ENCODE measurements around the gene CFAP73. TPM values are rescaled to one million over a fixed set of nuclear protein-coding genes. Genes with fewer than 3 reads are reported as not detected.

Gene CFAP73
- total RNA-seq (2021; fragmentation: NEBNext Ultra II Directional; extraction: Animal tissue kit (Norgen Biotek cat#: 25700)) = 0.56 TPM in 1 of 2 replicates, not detected in the other
- 0.45 and 0.80 TPM in 2 replicates for polyA plus RNA-seq (2011; rRNA removed)
- 0.92 TPM for polyA plus RNA-seq (2011; cell fraction: cytosol; rRNA removed)
- polyA plus RNA-seq (2011; cell fraction: nucleus; rRNA removed) = 1.3 TPM
- 0.27 to 0.42 TPM (median 0.36 TPM) in 4 replicates for polyA plus RNA-seq (2012, experiment 1 of 2)
- polyA plus RNA-seq (2012, experiment 2 of 2) = 0.22 TPM
- polyA plus RNA-seq (2013, experiment 1 of 2) = 0.14 TPM
- polyA plus RNA-seq (2013, experiment 2 of 2) = 0.26 TPM
- not detected in 2 replicates for polyA minus RNA-seq (2011; rRNA and poly(A)+ RNA removed)
- polyA minus RNA-seq (2011; cell fraction: cytosol; rRNA and poly(A)+ RNA removed) = not detected
- 0.90 TPM for polyA minus RNA-seq (2011; cell fraction: nucleus; rRNA and poly(A)+ RNA removed)
- long read RNA-seq, experiment 1 = 0 reads
- long read RNA-seq, experiment 2 = 0 reads

- Histone ChIP-seq H4K91ac (replicated peaks; ENCODE audit: insufficient read length, low read length) (peak within 1 kb of the TSS; percentile 26), H3K9me3 (ENCODE audit: insufficient read depth in 2 of 2, low read depth in 1 of 2, low read length in 1 of 2) (no peaks in the 10 kb centered on the region), H3K79me2 (ENCODE audit: control insufficient read depth in 1 of 2, insufficient read depth in 2 of 2, low read length in 2 of 2) (no peaks in the 10 kb centered on the region), H3K23me2 (ENCODE audit: low read depth, low read length) (peaks cover 10% of the 10 kb centered on the region; the same call in 1 of the 2 replicates), H2BK5ac (ENCODE audit: low read depth, low read length) (peak within 1 kb of the TSS; percentile 35), H3K23ac (ENCODE audit: insufficient read length) (no peak within 1 kb of the TSS), H2BK20ac (ENCODE audit: low read length) (peak within 1 kb of the TSS; percentile 48; the same call in 1 of the 2 replicates), H3K18ac (ENCODE audit: extremely low read depth, low read length) (no peak within 1 kb of the TSS; the same call in 1 of the 2 replicates), H2BK120ac (replicated peaks; ENCODE audit: low read depth, low read length) (no peak within 1 kb of the TSS), H2BK15ac (ENCODE audit: low read length) (peak within 1 kb of the TSS; percentile 97; the same call in 1 of the 2 replicates), H3K4me2 (ENCODE audit: insufficient read depth in 1 of 2, low read depth in 2 of 2, low read length in 2 of 2) (peak within 1 kb of the TSS; percentile 57 to 59), H4K20me1 (replicated peaks in 1 of 2; ENCODE audit: control insufficient read depth in 1 of 2, insufficient read depth in 2 of 2, low read length in 2 of 2) (no peaks in the 10 kb centered on the region), H4K8ac (ENCODE audit: extremely low read depth, insufficient read depth, low read length) (0 out of 2 replicates have a peak within 1 kb of the TSS, but pooled peaks have one; percentile 31), H3K27ac (ENCODE audit: low read depth, low read length) (no peak within 1 kb of the TSS), H3K14ac (ENCODE audit: insufficient read length) (no peak within 1 kb of the TSS), H3K4ac (replicated peaks; ENCODE audit: insufficient read length, low read depth, low read length) (no peak within 1 kb of the TSS), H3K36me3 (ENCODE audit: control insufficient read depth in 2 of 4, insufficient read depth in 4 of 4, low read length in 3 of 4) (no peaks in the 10 kb centered on the region), H3K9ac (replicated peaks in 1 of 4; ENCODE audit: extremely low read depth in 1 of 4, low read depth in 3 of 4, low read length in 3 of 4) (no peak within 1 kb of the TSS; a peak in 1 of 7 replicates), H3K27me3 (replicated peaks in 1 of 4; ENCODE audit: control insufficient read depth in 3 of 4, extremely low read depth in 1 of 4, insufficient read depth in 3 of 4, low read length in 3 of 4) (peaks cover 1 to 30% (median 24%) of the 10 kb centered on the region in 4 experiments), H2AFZ (ENCODE audit: low read length) (peak within 1 kb of the TSS; percentile 74; the same call in 1 of the 2 replicates), H3K56ac (replicated peaks; ENCODE audit: insufficient read length, low read depth, low read length) (no peak within 1 kb of the TSS), H3K79me1 (ENCODE audit: low read depth, low read length) (no peaks in the 10 kb centered on the region), H2BK12ac (ENCODE audit: low read depth, low read length) (peak within 1 kb of the TSS; percentile 84), H4K5ac (ENCODE audit: insufficient read length, low read depth, low read length) (no peak within 1 kb of the TSS), H2AK5ac (ENCODE audit: low read depth, low read length) (no peak within 1 kb of the TSS; the same call in 1 of the 2 replicates), H3K4me1 (replicated peaks in 1 of 4; ENCODE audit: control insufficient read depth in 3 of 4, insufficient read depth in 4 of 4, low read length in 3 of 4) (peaks cover 7 to 19% (median 18%) of the 10 kb centered on the region in 4 experiments), H3K4me3 (ENCODE audit: extremely low read depth in 1 of 4, insufficient read depth in 2 of 4, low read depth in 3 of 4, low read length in 4 of 4) (peak within 1 kb of the TSS in 2 of 4 experiments; percentile 14 to 51; a peak in 5 of 8 replicates)
- 37% methylated on average over 20 of the region's 22 CpGs; no CpG with 5 or more reads in 1 of the 2 experiments for WGBS, 2 experiments (ENCODE audit: extremely low coverage in 1 of 2, insufficient coverage in 1 of 2, insufficient read length in 1 of 2, insufficient replicate concordance in 2 of 2, low coverage in 1 of 2, low lambda C conversion rate in 2 of 2, missing lambda C conversion rate in 1 of 2)
- FAIRE-seq = peak; percentile 68
- ChIA-PET CTCF (ENCODE audit: partially characterized antibody) (interaction anchor here (0.8 to 7.9 kb wide), 14 partner anchors 10 to 276 kb away, joined by 3 to 51 read pairs (median 4); partner anchors contain the start of gene RASAL1), POLR2A (ENCODE audit: partially characterized antibody) (interaction anchor here (0.8 to 1.7 kb wide), 7 partner anchors 9 to 36 kb away, joined by 3 to 12 read pairs (median 4); partner anchors contain the start of genes DDX54 and RITA1)
- DNase-seq (ENCODE audit: low read depth in 1 of 2, low spot score in 2 of 2) = peak; percentile 79 to 89
- no peak for TF ChIP-seq SRF (IDR thresholded peaks at IDR 0.05; ENCODE audit: low read depth, low read length)
- TF ChIP-seq TEAD4 (IDR thresholded peaks at IDR 0.05; ENCODE audit: low read depth, low read length) = peak; percentile 89
- no peak for TF ChIP-seq TAF7 (optimal IDR thresholded peaks at IDR 0.05; ENCODE audit: borderline replicate concordance, low read depth, low read length)
- TF ChIP-seq RXRA (IDR thresholded peaks at IDR 0.05; ENCODE audit: insufficient read depth, low read depth, low read length) = no peak
- no peak for TF ChIP-seq KDM4A (IDR thresholded peaks at IDR 0.05; ENCODE audit: low read depth, low read length, severe bottlenecking)
- TF ChIP-seq E2F6 (IDR thresholded peaks at IDR 0.05) = no peak
- no peak for TF ChIP-seq RFX5 (IDR thresholded peaks at IDR 0.05; ENCODE audit: borderline replicate concordance, low read depth, low read length)
- no peak for TF ChIP-seq CHD2 (IDR thresholded peaks at IDR 0.05; ENCODE audit: low read length)
These were observed at the start of gene CFAP73 for GRCh38 chr12:113149361-113150150. Gene CFAP73 (plus strand): TSS chr12:113149724. CDS start chr12:113149858, 134 bp downstream.

All from H1 (cell line).